Measurements from ENCODE around the gene ANO4. TPM values are rescaled to one million over a fixed set of nuclear protein-coding genes. Genes with fewer than 3 reads are reported as not detected.

ANO4 gene
- total RNA-seq, 1 experiment from 2014 or later = 1.7 TPM

Other genes with a start within 250 kb of the ANO4 start
- 14.7 and 18.7 TPM in 2 replicates for gene GAS2L3, start 221.1 kb upstream of the ANO4 start, total RNA-seq (2014; rRNA removed; shearing (Covaris generic))

All from H4 (cell line).